Hepatocyte (in vitro differentiated cells): ENCODE data around the gene ASXL2. TPM values are rescaled to one million over a fixed set of nuclear protein-coding genes. Genes with fewer than 3 reads are reported as not detected.

Experiments
- DNase-seq: peaks from one replicate; pipeline ENCODE4 v3.0.0-alpha.2; 2016; ENCODE audit warnings: low spot score
- H2AFZ ChIP-seq: fragments of 200-600 bp; sonication (generic); 2 replicates; pipeline ENCODE4 v1.6.0; 2016; ENCODE audit warnings: antibody characterized with exemption, mild to moderate bottlenecking
- H3K27ac ChIP-seq: fragments of 200-600 bp; sonication (generic); 2 replicates; pipeline ENCODE4 v1.5.1; 2016; ENCODE audit warnings: mild to moderate bottlenecking
- H3K27me3 ChIP-seq: fragments of 200-600 bp; sonication (generic); 2 replicates; pipeline ENCODE4 v1.6.1; 2016
- H3K36me3 ChIP-seq: fragments of 200-600 bp; sonication (generic); replicated peaks from 2 replicates; pipeline ENCODE4 v1.5.1; 2016; ENCODE audit warnings: low read depth; ENCODE audit not compliant: insufficient read depth
- H3K4me1 ChIP-seq: fragments of 200-600 bp; sonication (generic); 2 replicates; pipeline ENCODE4 v1.5.1; 2016; ENCODE audit warnings: mild to moderate bottlenecking, moderate library complexity; ENCODE audit not compliant: insufficient read depth
- H3K4me2 ChIP-seq: fragments of 200-600 bp; sonication (generic); 2 replicates; pipeline ENCODE4 v1.6.0; 2016
- H3K4me3 ChIP-seq: fragments of 200-600 bp; sonication (generic); 2 replicates; pipeline ENCODE4 v1.5.1; 2016; ENCODE audit warnings: mild to moderate bottlenecking
- H3K79me2 ChIP-seq: fragments of 200-600 bp; sonication (generic); 2 replicates; pipeline ENCODE4 v1.6.0; 2017; ENCODE audit warnings: mild to moderate bottlenecking
- H3K9me2 ChIP-seq: fragments of 200-600 bp; sonication (generic); replicated peaks from 2 replicates; pipeline ENCODE4 v1.6.0; 2017; ENCODE audit warnings: mild to moderate bottlenecking; ENCODE audit not compliant: insufficient read depth
- H3K9me3 ChIP-seq: fragments of 200-600 bp; sonication (generic); 2 replicates; pipeline ENCODE4 v1.5.1; 2016; ENCODE audit warnings: low read depth, mild to moderate bottlenecking
- H4K20me1 ChIP-seq: fragments of 200-600 bp; sonication (generic); 2 replicates; pipeline ENCODE4 v1.6.0; 2016; ENCODE audit warnings: mild to moderate bottlenecking; ENCODE audit not compliant: insufficient read depth, poor library complexity, severe bottlenecking
- EZH2 ChIP-seq: fragments of 200-600 bp; sonication (generic); IDR thresholded peaks from 2 replicates; pipeline ENCODE4 v1.6.1; 2016; ENCODE audit warnings: antibody characterized with exemption, mild to moderate bottlenecking, borderline replicate concordance
- EZH2phosphoT487 ChIP-seq: fragments of 200-600 bp; sonication (generic); IDR thresholded peaks from one replicate; pipeline ENCODE4 v1.6.1; 2018; ENCODE audit warnings: antibody characterized with exemption, mild to moderate bottlenecking, low read depth, moderate library complexity; ENCODE audit not compliant: unreplicated experiment, severe bottlenecking
- WGBS: methylation state at CpG from one replicate; pipeline ENCODE4 v1.1.6; 2016; ENCODE audit warnings: low lambda C conversion rate; ENCODE audit errors: missing lambda C conversion rate; 5-methylcytosine and 5-hydroxymethylcytosine counted together
- polyA plus RNA-seq: library from polyadenylated mRNA; unstranded; fragments of >200 nt; fragmentation: Nextera tagmentation; extraction: Ambion mirVana; gene quantifications from 2 replicates; pipeline ENCODE4 v1.2.1, GENCODE V29; 2016
- total RNA-seq: library from RNA; depleted of rRNA; stranded (reverse); fragments of >200 nt; gene quantifications from 2 replicates; pipeline ENCODE4 v1.2.3, GENCODE V29; 2014
- TF ChIP-seq, protein P1 (sequence below): fragments of 200-600 bp; sonication (generic); IDR thresholded peaks from 2 replicates; pipeline ENCODE4 v1.5.1; 2016; ENCODE audit warnings: antibody characterized with exemption, mild to moderate bottlenecking; ENCODE audit not compliant: poor library complexity

Gene ASXL2
- total and polyA plus RNA-seq, 2 experiments from 2014 or later = 4.3 to 13.3 TPM

DNA sequence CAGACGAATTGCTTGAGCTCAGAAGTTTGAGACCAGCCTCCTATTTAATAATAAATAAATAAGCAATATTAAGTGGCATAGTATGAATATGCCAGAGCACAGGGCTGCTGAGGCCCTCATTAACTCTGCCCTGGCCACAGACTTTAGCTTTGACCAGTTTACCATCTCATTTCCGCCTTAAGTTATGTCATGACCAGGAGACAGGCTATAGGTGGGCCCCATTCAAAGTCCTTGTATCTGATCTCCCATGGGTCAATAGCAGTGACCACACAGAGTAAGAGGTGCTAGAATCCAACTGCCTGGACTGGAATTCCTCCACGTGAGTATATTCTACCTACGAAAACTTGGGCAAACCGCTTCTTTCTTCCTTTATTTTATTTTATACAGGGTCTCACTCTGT lies 13.4 kb upstream of the ASXL2 start:
- Histone ChIP-seq H3K79me2 (no peaks in the 10 kb centered on the region), H2AFZ (no peak overlapping the region), H3K9me2 (no peaks in the 10 kb centered on the region), H3K27ac (no peak overlapping the region), H3K4me3 (no peak overlapping the region), H3K4me1 (no peaks in the 10 kb centered on the region), H3K36me3 (no peaks in the 10 kb centered on the region), H3K4me2 (no peak overlapping the region), H4K20me1 (no peaks in the 10 kb centered on the region), H3K9me3 (no peaks in the 10 kb centered on the region), H3K27me3 (no peaks in the 10 kb centered on the region)
- no peak for DNase-seq
- WGBS = 79% methylated on average over 5 of the region's 5 CpGs
- TF ChIP-seq EZH2 (no peak), EZH2phosphoT487 (no peak)
- TF ChIP-seq, protein P1, sequence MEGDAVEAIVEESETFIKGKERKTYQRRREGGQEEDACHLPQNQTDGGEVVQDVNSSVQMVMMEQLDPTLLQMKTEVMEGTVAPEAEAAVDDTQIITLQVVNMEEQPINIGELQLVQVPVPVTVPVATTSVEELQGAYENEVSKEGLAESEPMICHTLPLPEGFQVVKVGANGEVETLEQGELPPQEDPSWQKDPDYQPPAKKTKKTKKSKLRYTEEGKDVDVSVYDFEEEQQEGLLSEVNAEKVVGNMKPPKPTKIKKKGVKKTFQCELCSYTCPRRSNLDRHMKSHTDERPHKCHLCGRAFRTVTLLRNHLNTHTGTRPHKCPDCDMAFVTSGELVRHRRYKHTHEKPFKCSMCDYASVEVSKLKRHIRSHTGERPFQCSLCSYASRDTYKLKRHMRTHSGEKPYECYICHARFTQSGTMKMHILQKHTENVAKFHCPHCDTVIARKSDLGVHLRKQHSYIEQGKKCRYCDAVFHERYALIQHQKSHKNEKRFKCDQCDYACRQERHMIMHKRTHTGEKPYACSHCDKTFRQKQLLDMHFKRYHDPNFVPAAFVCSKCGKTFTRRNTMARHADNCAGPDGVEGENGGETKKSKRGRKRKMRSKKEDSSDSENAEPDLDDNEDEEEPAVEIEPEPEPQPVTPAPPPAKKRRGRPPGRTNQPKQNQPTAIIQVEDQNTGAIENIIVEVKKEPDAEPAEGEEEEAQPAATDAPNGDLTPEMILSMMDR = no peak

DNA sequence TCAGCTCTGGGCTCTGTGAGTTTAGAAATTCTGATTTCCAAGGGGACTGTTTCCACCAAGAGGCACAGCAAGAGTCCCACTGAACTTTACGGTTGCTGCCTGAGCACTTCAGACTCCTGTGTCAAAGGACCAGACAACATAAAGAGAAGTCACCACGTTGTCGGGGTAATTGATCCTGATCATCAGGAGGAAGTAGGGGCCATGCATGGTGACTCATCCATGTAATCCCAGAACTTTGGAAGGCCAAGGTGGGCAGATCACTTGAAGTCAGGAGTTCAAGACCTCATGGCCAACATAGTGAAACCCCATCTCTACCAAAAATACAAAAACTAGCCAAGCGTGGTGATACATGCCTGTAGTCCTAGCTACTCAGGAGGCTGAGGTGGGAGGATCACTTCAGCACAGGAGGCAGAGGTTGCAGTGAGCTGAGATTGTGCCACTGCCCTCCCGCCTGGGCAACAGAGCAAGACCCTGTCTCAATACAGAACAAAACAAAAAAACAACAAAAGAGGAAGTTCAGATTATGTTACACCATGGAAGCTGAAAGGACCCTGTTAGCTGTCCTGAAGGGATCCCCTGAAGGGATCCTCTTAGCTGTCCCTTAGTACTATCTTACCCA lies 9.4 kb upstream of the ASXL2 start:
- no peaks in the 10 kb centered on the region for H3K36me3 ChIP-seq
- H3K4me3 ChIP-seq = no peak overlapping the region
- H3K4me2 ChIP-seq = no peak overlapping the region
- no peak overlapping the region for H2AFZ ChIP-seq
- no peaks in the 10 kb centered on the region for H3K9me3 ChIP-seq
- H3K27me3 ChIP-seq = no peaks in the 10 kb centered on the region
- 93% methylated on average over 5 of the region's 5 CpGs for WGBS
- no peaks in the 10 kb centered on the region for H3K9me2 ChIP-seq
- H3K79me2 ChIP-seq = no peaks in the 10 kb centered on the region
- H4K20me1 ChIP-seq = no peaks in the 10 kb centered on the region
- TF ChIP-seq EZH2 (no peak), EZH2phosphoT487 (no peak)
- TF ChIP-seq, protein P1 = no peak
- DNase-seq = no peak
- H3K27ac ChIP-seq = no peak overlapping the region
- no peaks in the 10 kb centered on the region for H3K4me1 ChIP-seq

GRCh38 chr2:25885933-25886332 lies 7.6 kb upstream of the ASXL2 start:
- Histone ChIP-seq H3K4me3 (no peak overlapping the region), H3K27me3 (no peaks in the 10 kb centered on the region), H3K4me2 (no peak overlapping the region), H3K4me1 (no peaks in the 10 kb centered on the region), H3K36me3 (no peaks in the 10 kb centered on the region), H3K9me3 (no peaks in the 10 kb centered on the region), H3K27ac (no peak overlapping the region), H3K79me2 (no peaks in the 10 kb centered on the region), H4K20me1 (no peaks in the 10 kb centered on the region), H3K9me2 (no peaks in the 10 kb centered on the region), H2AFZ (no peak overlapping the region)
- TF ChIP-seq, protein P1 = no peak
- TF ChIP-seq EZH2 = no peak
- WGBS = 72% methylated on average over 2 of the region's 2 CpGs
- peak; percentile 21 for DNase-seq
